ENCODE measurements around the gene EPYC. TPM values are rescaled to one million over a fixed set of nuclear protein-coding genes. Genes with fewer than 3 reads are reported as not detected.

Gene EPYC
- total RNA-seq, 1 donor from 2014 or later: not detected

GRCh38 chr12:90959032-90959431 is 45.7 kb downstream of the EPYC start:
- DNase-seq (ENCODE audit: low spot score in 2 of 2, unreplicated experiment in 2 of 2): no peak
- Mint-ChIP-seq H3K27ac (no peak overlapping the region), H3K36me3 (no peaks in the 10 kb centered on the region), H3K4me1 (peaks cover 20% of the 10 kb centered on the region), H3K9me3 (no peaks in the 10 kb centered on the region), H3K4me3 (no peak overlapping the region), H3K27me3 (ENCODE audit: low read depth) (no peaks in the 10 kb centered on the region)
- no peak for TF ChIP-seq CTCF (IDR thresholded peaks at IDR 0.05; ENCODE audit: unreplicated experiment)

GRCh38 chr12:90958347-90958746 is 46.4 kb downstream of the EPYC start:
- no peaks in the 10 kb centered on the region for H3K9me3 Mint-ChIP-seq

GRCh38 chr12:90954921-90955320 is 49.9 kb downstream of the EPYC start, which contains the start of gene CCER1:
TSS of gene CCER1 (minus strand) at chr12:90955176. CDS start at chr12:90954742, 434 bp downstream.
- Mint-ChIP-seq H3K4me3 (no peak within 1 kb of the TSS), H3K4me1 (peaks cover 26% of the 10 kb centered on the region), H3K9me3 (no peaks in the 10 kb centered on the region), H3K27me3 (ENCODE audit: low read depth) (no peaks in the 10 kb centered on the region), H3K27ac (no peak within 1 kb of the TSS), H3K36me3 (no peaks in the 10 kb centered on the region)
- no peak for TF ChIP-seq CTCF (IDR thresholded peaks at IDR 0.05; ENCODE audit: unreplicated experiment)
- no peak for DNase-seq (ENCODE audit: low spot score in 2 of 2, unreplicated experiment in 2 of 2)

More at GRCh38 chr12:90958347-90958746, 46.4 kb downstream of the EPYC start:
- peaks cover 20% of the 10 kb centered on the region for H3K4me1 Mint-ChIP-seq
- no peak for DNase-seq (ENCODE audit: low spot score in 2 of 2, unreplicated experiment in 2 of 2)
- no peaks in the 10 kb centered on the region for H3K27me3 Mint-ChIP-seq (ENCODE audit: low read depth)
- no peak overlapping the region for H3K4me3 Mint-ChIP-seq
- TF ChIP-seq CTCF (IDR thresholded peaks at IDR 0.05; ENCODE audit: unreplicated experiment): no peak
- peak overlapping the region; percentile 35 for H3K27ac Mint-ChIP-seq
- H3K36me3 Mint-ChIP-seq: no peaks in the 10 kb centered on the region

GRCh38 chr12:90954428-90954827 is 50.3 kb downstream of the EPYC start:
- Mint-ChIP-seq H3K36me3 (no peaks in the 10 kb centered on the region), H3K27ac (no peak overlapping the region), H3K4me3 (no peak overlapping the region), H3K27me3 (ENCODE audit: low read depth) (no peaks in the 10 kb centered on the region), H3K4me1 (peaks cover 24% of the 10 kb centered on the region), H3K9me3 (no peaks in the 10 kb centered on the region)
- no peak for TF ChIP-seq CTCF (IDR thresholded peaks at IDR 0.05; ENCODE audit: unreplicated experiment)
- no peak for DNase-seq (ENCODE audit: low spot score in 2 of 2, unreplicated experiment in 2 of 2)

- DNase-seq (ENCODE audit: low spot score in 2 of 2, unreplicated experiment in 2 of 2): no peak
- no peaks in the 10 kb centered on the region for H3K36me3 Mint-ChIP-seq
- TF ChIP-seq CTCF (IDR thresholded peaks at IDR 0.05; ENCODE audit: unreplicated experiment): peak; percentile 39
- H3K4me1 Mint-ChIP-seq: peaks cover 20% of the 10 kb centered on the region
- H3K4me3 Mint-ChIP-seq: no peak overlapping the region
- no peaks in the 10 kb centered on the region for H3K9me3 Mint-ChIP-seq
- no peaks in the 10 kb centered on the region for H3K27me3 Mint-ChIP-seq (ENCODE audit: low read depth)
- no peak overlapping the region for H3K27ac Mint-ChIP-seq
Observed at GRCh38 chr12:90953956-90954421, 50.8 kb downstream of the EPYC start.
